Heart left ventricle (tissue), 13 donors: ENCODE data around the gene LRIG1.

Experiments
- POLR2A ChIP-seq, 2 donors: fragments of 450-650 bp; IDR thresholded peaks; one replicate each; pipeline ENCODE4 v1.6.1; 2017; ENCODE audit warnings: antibody characterized with exemption in 2 of 2, mild to moderate bottlenecking in 2 of 2, moderate library complexity in 2 of 2
- TF ChIP-seq, protein P1 (sequence below), 12 donors: fragments of 200-600 bp; sonication (generic) in 4 of 12; IDR thresholded peaks; one replicate each; pipeline versions ENCODE4 v1.5.0 to v1.8.0; 2018 to 2022; ENCODE audit warnings: antibody characterized with exemption in 12 of 12, mild to moderate bottlenecking in 5 of 12
- donor health status: ischemic (EF 13 %, LVEDD 7.1; RV severe dilation, severe dysfunction).
- donor health status: DM: no; HTN: yes; CAD: no.
- donor health status: DM: no; HTN: no; CAD: no.
- donor health status: ischemic (EF 25% LVEDD 6.9; RV normal size, moderate dysfunction).
- donor health status: ischemic (EF 25% LVEDD 5.7; RV mildly dilated, moderate dysfunction).
- donor health status: ischemic (EF 35%, LVEDD 5.7; RV mildly dilated, moderate dysfunction).
- donor health status: nonischemic (EF 11% LVEDD 7.7; RV severe dilation, severe dysfunction).
- donor health status: DM: yes; HTN: yes; CAD: no.
- donor health status: PGD.
- donor health status: ischemic (EF 29% LVEDD 5.4; RV normal size, mild dysfunction).
- donor health status: nonischemic (EF 23%, LVEDD 6.1; RV moderate dilation, normal function).

DNA sequence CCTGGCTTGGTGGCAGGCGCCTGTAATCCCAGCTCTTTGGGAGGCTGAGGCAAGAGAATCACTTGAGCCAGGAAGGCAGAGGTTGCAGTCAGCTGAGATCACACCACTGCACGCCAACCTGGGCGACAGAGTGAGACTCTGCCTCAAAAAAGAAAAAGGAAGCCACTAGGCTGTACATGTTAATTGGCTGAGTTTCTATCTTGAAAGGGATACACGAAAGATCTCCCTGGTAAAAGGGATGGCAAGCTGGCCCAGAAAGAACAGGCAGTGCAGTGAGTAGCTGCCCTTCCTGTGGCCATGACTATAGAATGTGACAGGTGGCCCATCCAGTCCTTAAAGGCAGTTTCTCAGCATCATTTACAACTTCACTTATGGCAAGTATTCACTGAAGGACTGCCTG is 12.3 kb downstream of the LRIG1 start:
- TF ChIP-seq, protein P1, sequence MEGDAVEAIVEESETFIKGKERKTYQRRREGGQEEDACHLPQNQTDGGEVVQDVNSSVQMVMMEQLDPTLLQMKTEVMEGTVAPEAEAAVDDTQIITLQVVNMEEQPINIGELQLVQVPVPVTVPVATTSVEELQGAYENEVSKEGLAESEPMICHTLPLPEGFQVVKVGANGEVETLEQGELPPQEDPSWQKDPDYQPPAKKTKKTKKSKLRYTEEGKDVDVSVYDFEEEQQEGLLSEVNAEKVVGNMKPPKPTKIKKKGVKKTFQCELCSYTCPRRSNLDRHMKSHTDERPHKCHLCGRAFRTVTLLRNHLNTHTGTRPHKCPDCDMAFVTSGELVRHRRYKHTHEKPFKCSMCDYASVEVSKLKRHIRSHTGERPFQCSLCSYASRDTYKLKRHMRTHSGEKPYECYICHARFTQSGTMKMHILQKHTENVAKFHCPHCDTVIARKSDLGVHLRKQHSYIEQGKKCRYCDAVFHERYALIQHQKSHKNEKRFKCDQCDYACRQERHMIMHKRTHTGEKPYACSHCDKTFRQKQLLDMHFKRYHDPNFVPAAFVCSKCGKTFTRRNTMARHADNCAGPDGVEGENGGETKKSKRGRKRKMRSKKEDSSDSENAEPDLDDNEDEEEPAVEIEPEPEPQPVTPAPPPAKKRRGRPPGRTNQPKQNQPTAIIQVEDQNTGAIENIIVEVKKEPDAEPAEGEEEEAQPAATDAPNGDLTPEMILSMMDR (IDR thresholded peaks at IDR 0.05), result no peak
- no peak for TF ChIP-seq POLR2A (IDR thresholded peaks at IDR 0.05)
